ENCODE results near the gene MAPK4. TPM values are rescaled to one million over a fixed set of nuclear protein-coding genes. Genes with fewer than 3 reads are reported as not detected.

Gene MAPK4
- 33.2 TPM for total RNA-seq

DNA sequence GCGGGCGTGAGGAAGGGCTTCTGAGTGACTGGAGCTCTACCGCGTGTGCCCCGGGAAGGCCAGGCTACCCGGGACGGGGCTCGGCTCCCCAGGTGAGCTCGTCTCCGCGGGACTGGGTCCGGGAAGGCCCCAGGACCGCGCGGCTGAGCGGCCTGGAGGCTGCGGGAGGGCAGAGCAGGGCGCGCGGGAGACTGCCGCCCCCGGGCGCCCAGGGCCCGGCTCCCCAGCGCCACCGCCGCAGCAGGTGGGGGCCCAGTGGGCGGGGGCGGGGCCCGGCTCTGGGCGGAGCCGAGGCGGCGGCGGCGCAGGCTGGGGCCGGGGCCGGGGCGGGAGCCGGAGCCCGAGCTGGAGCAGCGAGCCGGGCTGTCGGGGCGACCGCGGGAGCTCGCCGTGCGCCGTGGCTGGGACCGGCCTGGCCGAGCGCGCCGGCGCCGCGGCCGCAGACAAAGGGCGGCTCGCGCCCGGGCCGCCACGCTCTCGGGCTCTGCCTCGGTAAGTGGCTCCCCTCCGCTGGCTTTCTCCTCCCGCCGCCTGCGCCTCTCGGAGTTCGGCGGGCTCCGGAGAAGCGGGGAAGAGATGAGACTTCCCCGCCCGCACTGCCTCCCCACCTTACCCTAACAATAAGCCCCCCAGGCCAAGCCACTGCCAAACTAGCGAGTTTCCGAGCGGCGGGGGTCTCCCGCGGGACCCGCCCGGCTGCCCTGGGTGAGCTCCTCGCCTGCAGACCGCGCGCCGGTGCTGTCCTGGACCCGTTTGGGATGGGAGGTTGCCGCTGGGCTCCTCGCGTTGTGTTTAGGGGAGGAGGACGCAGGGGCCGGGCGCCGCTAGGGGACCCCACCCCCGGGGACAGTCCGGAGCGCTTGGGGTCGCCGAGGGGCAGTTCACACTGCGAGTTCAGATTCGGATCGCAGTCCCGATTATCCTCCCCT lies at the start of gene MAPK4:
TSS of gene MAPK4 (plus strand) at position 336 of the 929 bp plus-strand sequence. CDS start 103,872 bp downstream, outside the sequence.

Other genes starting within 250 kb of the MAPK4 start
- gene SKA1, start 185.0 kb upstream of the MAPK4 start, total RNA-seq = 5.5 TPM